Karpas-422 (cell line): ENCODE measurements around the gene HECTD2. TPM values are rescaled to one million over a fixed set of nuclear protein-coding genes. Genes with fewer than 3 reads are reported as not detected.
"Not testable (repeated sequence)": the region's sequence is repeated elsewhere in the genome, so short reads cannot be mapped to it uniquely, and the experiment has no call there.

Source experiments
- DNase-seq: peaks from one replicate; pipeline ENCODE4 v3.0.0-alpha.2; 2015
- H2AFZ ChIP-seq: fragments of 200-600 bp; sonication (generic); 2 replicates; pipeline ENCODE4 v1.6.1; 2014; ENCODE audit warnings: antibody characterized with exemption, low read length, mixed read lengths
- H3K27ac ChIP-seq: fragments of 200-600 bp; sonication (generic); 2 replicates; pipeline ENCODE4 v1.5.1; 2014; ENCODE audit warnings: mild to moderate bottlenecking, low read length, moderate library complexity
- H3K27me3 ChIP-seq: fragments of 200-600 bp; sonication (generic); 2 replicates; pipeline ENCODE4 v1.6.1; 2014; ENCODE audit warnings: low read length, mixed read lengths
- H3K36me3 ChIP-seq: fragments of 200-600 bp; sonication (generic); 2 replicates; pipeline ENCODE4 v1.6.1; 2014; ENCODE audit warnings: low read length, mixed read lengths; ENCODE audit not compliant: insufficient read depth
- H3K4me1 ChIP-seq: fragments of 200-600 bp; sonication (generic); 2 replicates; pipeline ENCODE4 v1.6.1; 2014; ENCODE audit warnings: mild to moderate bottlenecking, low read length, mixed read lengths
- H3K4me2 ChIP-seq: fragments of 200-600 bp; sonication (generic); 2 replicates; pipeline ENCODE4 v1.6.1; 2014; ENCODE audit warnings: low read length, low read depth, mild to moderate bottlenecking; ENCODE audit not compliant: poor library complexity, severe bottlenecking
- H3K4me3 ChIP-seq: fragments of 200-600 bp; sonication (generic); 2 replicates; pipeline ENCODE4 v1.5.1; 2014; ENCODE audit warnings: mild to moderate bottlenecking, antibody characterized with exemption, low read length, mixed read lengths
- H3K79me2 ChIP-seq: fragments of 200-600 bp; sonication (generic); 2 replicates; pipeline ENCODE4 v1.6.1; 2014; ENCODE audit warnings: mild to moderate bottlenecking, low read length, mixed read lengths
- H3K9ac ChIP-seq: fragments of 200-600 bp; sonication (generic); 2 replicates; pipeline ENCODE4 v1.6.0; 2014; ENCODE audit warnings: low read length
- H3K9me2 ChIP-seq: fragments of 200-600 bp; sonication (generic), shearing (Covaris generic); replicated peaks from 2 replicates; pipeline ENCODE4 v1.6.0; 2014; ENCODE audit warnings: mild to moderate bottlenecking, low read length, moderate library complexity; ENCODE audit not compliant: insufficient read depth
- H3K9me3 ChIP-seq: fragments of 300-700, 200-600 bp; sonication (generic); 2 replicates; pipeline ENCODE4 v1.6.1; 2014; ENCODE audit warnings: low read length, mixed read lengths
- H4K20me1 ChIP-seq: fragments of 200-600 bp; sonication (generic); 2 replicates; pipeline ENCODE4 v1.6.1; 2014; ENCODE audit warnings: mild to moderate bottlenecking, antibody characterized with exemption, low read length, low read depth; ENCODE audit not compliant: insufficient read depth
- total RNA-seq: library from RNA; depleted of rRNA; stranded (reverse); fragments of >200 nt; shearing (Covaris generic); gene quantifications from 2 replicates; pipeline ENCODE4 v1.2.3, GENCODE V29; 2014; ENCODE audit warnings: low replicate concordance

Gene HECTD2
- total RNA-seq, 1 experiment from 2014 or later, result 0.22 TPM

DNA sequence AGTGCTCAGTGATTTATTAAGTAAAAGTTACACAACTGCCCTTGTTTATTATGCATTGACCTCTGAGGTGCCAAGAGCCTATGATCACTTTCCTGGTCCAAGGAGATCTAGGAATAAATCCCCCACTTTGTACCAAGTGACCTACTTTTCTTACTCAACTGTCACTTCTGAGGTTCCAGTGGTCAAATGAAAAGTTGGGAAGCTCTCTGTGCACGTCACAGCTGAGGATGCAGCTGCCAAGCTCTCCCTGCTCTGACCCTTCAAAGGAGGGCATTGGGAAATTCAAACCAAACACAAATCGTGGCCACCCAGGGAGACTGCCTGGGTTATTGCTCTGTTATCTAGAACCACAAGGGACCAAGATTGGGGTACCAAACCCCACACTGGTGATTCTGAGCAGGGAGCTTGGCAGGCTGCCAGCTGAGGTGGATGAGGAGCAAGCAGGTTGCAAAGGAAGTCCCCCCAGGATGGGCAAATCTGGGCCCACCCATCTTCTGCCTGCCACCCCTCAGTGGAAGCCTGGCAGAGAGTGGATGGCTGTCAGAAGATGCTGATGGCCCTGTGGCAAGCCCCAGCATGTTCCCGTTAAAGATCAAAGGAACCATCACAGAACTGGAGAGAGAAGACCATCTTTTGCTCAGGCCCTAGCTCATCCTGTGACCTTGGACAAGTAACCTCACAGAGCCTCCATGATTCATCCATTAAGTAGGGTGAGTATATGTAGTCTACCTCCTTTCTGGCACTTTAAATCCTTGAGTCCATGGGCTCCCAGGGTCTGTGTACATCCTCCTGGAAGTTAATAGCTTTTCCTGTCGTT lies 116.0 kb downstream of the HECTD2 start:
- H3K4me2 ChIP-seq, result no peak overlapping the region
- no peaks in the 10 kb centered on the region for H3K79me2 ChIP-seq
- no peak overlapping the region for H2AFZ ChIP-seq
- DNase-seq, result no peak
- no peaks in the 10 kb centered on the region for H3K27me3 ChIP-seq
- no peak overlapping the region for H3K9ac ChIP-seq
- no peaks in the 10 kb centered on the region for H3K36me3 ChIP-seq
- no peaks in the 10 kb centered on the region for H3K9me3 ChIP-seq
- H3K27ac ChIP-seq, result no peak overlapping the region
- no peaks in the 10 kb centered on the region for H3K4me1 ChIP-seq
- H3K4me3 ChIP-seq, result no peak overlapping the region
- no peaks in the 10 kb centered on the region for H4K20me1 ChIP-seq
- no peaks in the 10 kb centered on the region for H3K9me2 ChIP-seq

DNA sequence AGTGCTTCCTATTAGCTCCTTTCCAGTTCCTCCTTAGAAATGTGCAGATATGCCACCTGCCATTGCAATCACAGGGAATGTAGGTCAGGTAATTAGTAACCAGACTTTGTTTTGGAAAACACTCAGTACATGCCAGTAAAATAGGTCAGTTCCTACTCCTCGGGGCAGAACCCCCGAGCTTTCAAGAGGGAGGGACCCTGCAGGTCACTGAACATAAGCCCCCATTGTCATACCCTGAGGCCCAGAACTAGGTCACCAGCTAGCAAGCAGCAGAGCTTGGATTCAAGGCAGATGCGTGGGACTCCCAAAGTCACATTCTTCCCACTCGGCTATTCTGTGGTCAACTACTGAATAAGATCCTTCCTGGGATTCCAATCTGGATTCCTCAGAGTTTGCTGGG lies 117.9 kb downstream of the HECTD2 start:
- no peaks in the 10 kb centered on the region for H3K79me2 ChIP-seq
- no peaks in the 10 kb centered on the region for H3K9me2 ChIP-seq
- no peak overlapping the region for H3K4me2 ChIP-seq
- no peaks in the 10 kb centered on the region for H3K36me3 ChIP-seq
- no peak for DNase-seq
- H3K4me1 ChIP-seq, result no peaks in the 10 kb centered on the region
- no peaks in the 10 kb centered on the region for H3K27me3 ChIP-seq
- H3K9me3 ChIP-seq, result no peaks in the 10 kb centered on the region
- H4K20me1 ChIP-seq, result no peaks in the 10 kb centered on the region
- no peak overlapping the region for H2AFZ ChIP-seq
- H3K27ac ChIP-seq, result no peak overlapping the region
- no peak overlapping the region for H3K4me3 ChIP-seq
- H3K9ac ChIP-seq, result no peak overlapping the region

DNA sequence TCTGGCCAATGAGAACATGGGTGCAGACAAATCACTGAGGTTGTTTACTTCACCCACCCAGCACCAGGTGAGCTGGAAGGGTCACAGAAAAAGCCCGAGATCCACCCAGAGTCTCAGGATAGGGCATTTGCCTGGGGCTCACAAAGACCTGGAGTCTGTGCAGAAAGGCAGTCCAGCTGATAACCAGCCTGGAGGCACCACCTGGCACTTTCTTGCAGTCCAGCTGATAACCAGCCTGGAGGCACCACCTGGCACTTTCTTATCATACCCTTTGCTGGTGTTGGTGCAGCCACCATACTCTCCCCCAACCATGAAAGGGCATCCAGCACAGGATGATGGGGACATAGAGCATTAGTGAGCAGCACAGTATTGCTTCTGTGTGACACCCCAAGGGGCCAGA lies 118.6 kb downstream of the HECTD2 start:
- no peak overlapping the region for H3K9ac ChIP-seq
- H3K27me3 ChIP-seq, result no peaks in the 10 kb centered on the region
- DNase-seq, result no peak
- no peaks in the 10 kb centered on the region for H3K9me3 ChIP-seq
- H3K79me2 ChIP-seq, result no peaks in the 10 kb centered on the region
- H3K4me2 ChIP-seq, result no peak overlapping the region
- no peaks in the 10 kb centered on the region for H3K4me1 ChIP-seq
- H2AFZ ChIP-seq, result no peak overlapping the region
- H3K36me3 ChIP-seq, result no peaks in the 10 kb centered on the region
- H3K27ac ChIP-seq, result no peak overlapping the region
- no peak overlapping the region for H3K4me3 ChIP-seq
- H3K9me2 ChIP-seq, result no peaks in the 10 kb centered on the region
- no peaks in the 10 kb centered on the region for H4K20me1 ChIP-seq

DNA sequence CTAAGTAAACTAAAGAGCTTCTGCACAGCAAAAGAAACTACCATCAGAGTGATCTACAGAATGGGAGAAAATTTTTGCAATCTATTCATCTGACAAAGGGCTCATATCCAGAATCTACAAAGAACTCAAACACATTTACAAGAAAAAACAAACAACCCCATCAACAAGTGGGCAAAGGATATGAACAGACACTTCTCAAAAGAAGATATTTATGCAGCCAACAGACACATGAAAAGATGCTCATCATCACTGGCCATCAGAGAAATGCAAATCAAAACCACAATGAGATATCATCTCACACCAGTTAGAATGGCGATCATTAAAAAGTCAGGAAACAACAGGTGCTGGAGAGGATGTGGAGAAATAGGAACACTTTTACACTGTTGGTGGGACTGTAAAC lies 124.6 kb downstream of the HECTD2 start:
- not testable (repeated sequence) for H3K4me1 ChIP-seq, H4K20me1 ChIP-seq, H3K9me3 ChIP-seq, H2AFZ ChIP-seq, H3K27me3 ChIP-seq, H3K9me2 ChIP-seq, H3K36me3 ChIP-seq, H3K79me2 ChIP-seq, H3K4me2 ChIP-seq, H3K4me3 ChIP-seq, H3K27ac ChIP-seq, DNase-seq, H3K9ac ChIP-seq

DNA sequence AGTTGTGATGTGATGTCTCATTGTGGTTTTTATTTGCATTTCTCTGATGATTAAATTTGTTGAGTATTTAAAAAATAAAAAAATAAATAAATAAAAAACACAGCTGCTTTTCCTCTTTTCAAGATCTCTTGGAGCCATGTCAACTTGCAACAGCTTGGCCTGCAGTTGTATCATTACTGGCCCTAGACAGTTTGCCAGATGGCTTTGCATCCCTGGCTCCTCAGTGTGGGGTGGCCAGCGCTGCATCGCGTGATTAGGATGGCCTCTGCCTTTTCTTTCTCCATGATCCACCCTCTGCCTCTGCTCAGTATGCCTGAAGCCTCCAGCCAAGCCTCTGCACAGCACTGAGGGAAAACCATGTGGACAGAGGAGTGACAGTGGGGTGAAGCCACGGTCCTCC lies 126.0 kb downstream of the HECTD2 start:
- H3K27ac ChIP-seq, result no peak overlapping the region
- no peaks in the 10 kb centered on the region for H3K36me3 ChIP-seq
- no peak overlapping the region for H3K4me3 ChIP-seq
- no peaks in the 10 kb centered on the region for H3K9me3 ChIP-seq
- H3K79me2 ChIP-seq, result no peaks in the 10 kb centered on the region
- H3K9ac ChIP-seq, result no peak overlapping the region
- DNase-seq, result no peak
- no peak overlapping the region for H2AFZ ChIP-seq
- H3K4me2 ChIP-seq, result no peak overlapping the region
- no peaks in the 10 kb centered on the region for H3K4me1 ChIP-seq
- H4K20me1 ChIP-seq, result no peaks in the 10 kb centered on the region
- H3K27me3 ChIP-seq, result no peaks in the 10 kb centered on the region
- H3K9me2 ChIP-seq, result no peaks in the 10 kb centered on the region

DNA sequence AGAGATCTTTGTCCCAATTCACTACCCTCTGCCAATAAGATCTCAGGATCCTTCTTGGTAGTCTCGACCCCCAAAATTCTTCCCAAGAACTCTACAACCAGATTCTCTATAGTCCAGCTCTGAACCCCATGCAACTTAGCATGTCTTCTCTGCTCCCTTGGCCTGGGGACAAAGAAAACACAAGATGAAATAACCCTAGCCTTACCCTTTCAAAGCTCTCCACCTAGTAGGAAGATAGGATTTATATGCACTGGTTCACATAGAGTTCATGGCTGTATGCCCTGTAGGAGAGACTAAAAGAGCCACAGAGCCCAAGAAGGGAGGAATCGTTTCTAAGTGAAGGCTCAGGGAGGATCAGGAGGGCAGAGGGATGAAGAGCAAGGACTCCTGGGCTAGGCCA lies 126.6 kb downstream of the HECTD2 start:
- no peaks in the 10 kb centered on the region for H4K20me1 ChIP-seq
- no peak overlapping the region for H3K4me3 ChIP-seq
- H3K4me2 ChIP-seq, result no peak overlapping the region
- H2AFZ ChIP-seq, result no peak overlapping the region
- H3K9me3 ChIP-seq, result no peaks in the 10 kb centered on the region
- no peak overlapping the region for H3K9ac ChIP-seq
- no peak overlapping the region for H3K27ac ChIP-seq
- no peaks in the 10 kb centered on the region for H3K36me3 ChIP-seq
- no peaks in the 10 kb centered on the region for H3K4me1 ChIP-seq
- no peaks in the 10 kb centered on the region for H3K27me3 ChIP-seq
- DNase-seq, result no peak
- no peaks in the 10 kb centered on the region for H3K9me2 ChIP-seq
- no peaks in the 10 kb centered on the region for H3K79me2 ChIP-seq

DNA sequence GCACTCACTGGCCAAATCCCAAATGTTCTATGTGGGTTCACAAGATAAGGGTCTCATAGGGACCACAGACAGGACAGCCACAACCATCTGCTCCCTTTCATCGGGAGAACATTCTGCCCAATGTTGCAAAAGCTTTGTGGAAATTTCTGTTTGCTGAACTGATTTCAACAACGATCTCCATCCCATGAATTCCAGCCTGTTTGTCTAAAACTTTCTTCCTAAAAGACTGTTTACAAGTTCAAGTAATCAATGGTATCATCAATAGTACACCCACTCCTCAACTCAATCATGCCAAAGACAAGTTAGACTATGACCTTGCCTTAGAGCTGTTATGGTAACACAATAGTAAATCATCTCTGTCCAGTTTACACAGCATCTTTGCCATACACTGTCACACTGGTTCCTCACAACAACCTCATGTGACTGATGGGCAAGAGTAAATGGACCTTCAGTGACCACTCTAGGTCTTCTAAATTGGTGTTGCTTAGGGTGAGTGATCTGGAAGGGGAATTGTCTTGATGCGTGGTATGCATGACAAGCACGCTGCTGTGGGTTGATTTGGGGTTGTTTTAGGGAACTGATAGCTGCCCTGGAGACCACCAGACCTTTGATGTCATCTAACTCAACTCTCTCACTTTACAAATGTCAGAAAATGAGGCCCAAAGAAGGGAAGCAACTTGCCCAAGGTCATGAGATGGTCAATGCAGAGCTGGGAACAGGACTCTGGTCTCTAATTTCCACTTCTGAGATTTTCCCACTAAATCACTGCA lies 127.7 kb downstream of the HECTD2 start:
- no peaks in the 10 kb centered on the region for H3K9me3 ChIP-seq
- no peaks in the 10 kb centered on the region for H3K36me3 ChIP-seq
- H3K4me1 ChIP-seq, result no peaks in the 10 kb centered on the region

DNA sequence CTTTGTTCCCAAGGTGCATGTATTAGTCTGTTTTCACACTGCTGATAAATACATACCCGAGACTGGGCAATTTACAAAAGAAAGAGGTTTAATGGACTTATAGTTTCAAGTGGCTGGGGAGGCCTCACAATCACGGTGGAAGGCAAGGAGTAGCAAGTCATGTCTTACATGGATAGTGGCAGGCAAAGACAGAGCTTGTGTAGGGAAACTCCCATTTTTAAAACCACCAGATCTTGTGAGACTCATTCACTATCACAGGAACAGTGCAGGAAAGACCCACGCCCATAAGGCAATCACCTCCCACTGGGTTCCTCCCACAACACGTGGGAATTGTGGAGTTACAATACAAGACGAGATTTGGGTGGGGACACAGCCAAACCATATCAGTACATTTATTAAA lies 129.8 kb downstream of the HECTD2 start:
- no peaks in the 10 kb centered on the region for H3K9me3 ChIP-seq
- no peaks in the 10 kb centered on the region for H3K9me2 ChIP-seq
- no peaks in the 10 kb centered on the region for H3K79me2 ChIP-seq
- H3K4me3 ChIP-seq, result no peak overlapping the region
- H3K36me3 ChIP-seq, result no peaks in the 10 kb centered on the region
- no peaks in the 10 kb centered on the region for H4K20me1 ChIP-seq
- no peak overlapping the region for H2AFZ ChIP-seq
- H3K27ac ChIP-seq, result no peak overlapping the region
- H3K4me2 ChIP-seq, result no peak overlapping the region
- H3K4me1 ChIP-seq, result no peaks in the 10 kb centered on the region
- no peak overlapping the region for H3K9ac ChIP-seq
- no peaks in the 10 kb centered on the region for H3K27me3 ChIP-seq
- no peak for DNase-seq

More for the DNA sequence above, 127.7 kb downstream of the HECTD2 start:
- H3K9ac ChIP-seq, result no peak overlapping the region
- no peak overlapping the region for H3K27ac ChIP-seq
- H3K9me2 ChIP-seq, result no peaks in the 10 kb centered on the region
- no peak overlapping the region for H3K4me3 ChIP-seq
- H3K4me2 ChIP-seq, result no peak overlapping the region
- no peak overlapping the region for H2AFZ ChIP-seq
- no peaks in the 10 kb centered on the region for H3K79me2 ChIP-seq
- H3K27me3 ChIP-seq, result no peaks in the 10 kb centered on the region
- no peaks in the 10 kb centered on the region for H4K20me1 ChIP-seq
- DNase-seq, result no peak
